Stimulated activated CD8-positive, alpha-beta memory T cell treated with anti-CD3 and anti-CD28 coated beads, Interleukin-2, amount 100 ng/mL, for 48 hours (primary cell): ENCODE measurements around the gene CERK.
A peak's percentile ranks its signal among the peaks of the same experiment; 100 is the strongest.

Experiments
- DNase-seq, 2 donors: peaks; one replicate each; pipeline ENCODE4 v3.0.0-alpha.2; 2020; ENCODE audit warnings: low read depth in 2 of 2

Gene CERK

DNA sequence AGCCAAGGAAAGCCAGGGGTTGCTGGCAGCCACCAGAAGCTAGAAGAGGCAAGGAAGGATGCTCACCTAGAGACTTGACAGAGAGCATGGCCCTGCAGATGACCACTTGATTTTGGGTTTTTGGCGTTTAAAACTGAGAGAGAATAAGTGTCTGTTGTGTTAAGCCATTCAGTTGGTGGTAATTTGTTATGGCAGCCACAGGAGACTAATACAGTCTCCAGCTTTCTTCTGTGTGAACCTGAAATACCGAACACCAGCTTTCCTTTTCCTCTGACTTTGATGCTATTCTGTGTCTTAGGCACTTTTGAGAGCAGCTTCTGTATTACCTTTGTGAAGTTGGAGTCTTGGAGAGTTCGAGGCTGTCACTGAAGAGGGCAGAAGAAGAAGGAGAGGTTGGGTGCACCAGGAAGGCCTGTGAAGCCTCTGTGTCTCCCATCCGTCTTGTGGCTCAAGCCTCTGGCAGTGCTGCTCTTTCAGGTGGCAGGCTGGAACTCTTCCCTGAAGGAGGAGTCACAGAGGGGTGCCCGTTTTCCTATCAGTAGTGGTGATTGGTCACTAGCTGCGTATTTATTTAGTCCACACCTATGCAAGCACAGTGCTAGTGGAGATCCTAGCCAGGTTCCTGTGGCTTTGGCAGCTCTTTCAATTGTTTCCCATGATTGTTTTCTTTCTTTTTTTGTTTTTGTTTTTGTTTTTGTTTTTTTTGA is 26.9 kb upstream of the CERK start:
- no peak for DNase-seq

DNA sequence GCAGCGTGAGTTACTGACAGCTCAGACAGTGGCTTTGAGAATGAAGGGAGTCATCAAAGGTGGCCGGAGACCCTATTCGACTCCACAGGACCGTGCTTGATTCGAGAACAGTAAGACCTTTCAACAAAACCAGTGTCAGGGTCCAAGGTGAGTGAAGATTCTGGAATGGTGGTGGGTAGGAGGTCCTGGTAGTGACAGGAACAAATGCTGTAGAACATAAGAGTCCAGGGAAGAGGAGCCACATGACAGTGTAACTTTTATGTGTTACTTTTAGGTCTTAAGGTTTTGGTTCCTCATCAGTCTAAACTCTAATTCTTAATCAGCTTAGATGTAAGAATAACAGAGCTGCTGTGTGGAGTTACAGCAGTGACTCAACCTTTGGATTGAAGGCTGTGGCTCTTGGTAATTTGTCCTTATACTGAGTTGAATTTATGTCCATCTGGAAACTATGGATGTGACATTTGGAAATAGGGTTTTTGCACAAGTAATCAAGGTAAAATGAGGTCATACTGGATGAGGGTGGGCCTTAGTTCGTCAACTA is 26.2 kb upstream of the CERK start:
- DNase-seq: no peak

DNA sequence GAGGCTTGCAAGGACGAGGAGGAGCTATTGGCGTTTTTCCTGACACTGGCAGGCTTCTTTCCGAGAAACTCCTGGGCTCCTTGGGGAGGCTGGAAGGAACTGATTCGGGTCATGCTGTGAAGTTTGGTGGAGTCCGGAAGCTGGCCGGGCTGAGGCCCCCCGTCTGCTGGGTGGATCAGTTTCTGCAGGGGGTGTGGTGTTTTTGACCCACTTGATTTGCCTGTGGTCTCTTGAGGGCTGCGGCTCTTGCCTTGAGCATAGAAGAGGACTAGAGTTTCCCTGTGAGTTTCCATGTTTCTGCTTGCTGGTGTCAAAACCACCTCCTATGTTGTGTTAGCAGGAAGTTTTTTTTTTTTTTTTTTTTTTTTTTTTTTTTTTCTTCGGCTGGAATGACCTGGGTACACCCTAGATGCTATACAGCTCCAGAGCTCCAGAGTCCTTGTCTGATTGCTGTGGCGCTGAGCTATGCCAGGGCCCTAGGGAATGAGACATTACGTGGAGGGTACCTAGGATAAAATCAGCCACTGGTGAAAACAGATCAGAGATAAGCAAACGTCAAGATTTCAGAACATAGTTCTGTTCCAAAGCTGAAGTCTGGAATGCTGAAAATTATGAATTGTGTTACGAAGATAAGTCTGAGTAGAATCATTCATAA is 25.1 kb upstream of the CERK start:
- no peak for DNase-seq

DNA sequence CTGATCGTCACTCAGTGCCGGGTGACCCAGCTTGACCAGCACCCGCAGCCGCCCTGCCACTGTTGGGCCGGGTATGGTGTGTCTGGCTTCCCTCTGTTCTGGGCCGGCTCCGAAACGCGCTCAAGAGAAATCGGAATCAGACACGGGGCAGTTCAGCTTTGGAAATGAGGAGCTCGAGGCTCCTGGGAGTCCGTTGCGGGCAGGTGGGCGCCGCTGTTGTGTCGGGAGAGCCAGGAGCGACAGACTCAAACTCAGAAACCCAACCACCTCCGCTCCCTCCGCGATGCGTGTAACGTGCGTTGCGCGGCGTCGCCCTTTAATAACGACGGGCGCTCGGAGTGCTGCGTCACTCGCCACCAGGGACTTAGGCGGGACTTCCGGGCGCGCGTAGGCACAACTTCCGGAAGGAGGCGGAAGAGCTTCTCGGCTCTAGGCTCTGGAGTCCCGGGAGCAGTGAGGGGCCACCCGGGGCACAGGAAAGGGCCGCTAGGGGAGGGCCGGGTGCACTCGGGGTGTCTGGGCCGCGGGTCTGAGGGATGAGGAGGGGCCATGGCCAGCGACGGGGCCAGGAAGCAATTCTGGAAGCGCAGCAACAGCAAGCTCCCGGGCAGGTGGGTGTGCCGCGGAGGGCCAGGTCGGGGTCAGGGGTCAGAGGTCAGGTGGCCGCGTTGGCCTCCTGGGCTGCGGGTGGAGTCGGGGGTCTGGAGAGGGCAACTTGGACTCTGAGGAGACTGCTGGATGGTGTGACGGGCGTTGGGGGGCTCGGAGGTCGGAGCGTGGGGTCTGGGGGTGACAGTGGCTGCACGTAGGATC is 24.4 kb upstream of the CERK start, which contains the start of gene TBC1D22A:
Gene TBC1D22A, plus strand, starts transcription at position 413 of the 813 bp plus-strand sequence. Its CDS starts 137 bp downstream, at position 550.
- peak; percentile 87 to 91 for DNase-seq

DNA sequence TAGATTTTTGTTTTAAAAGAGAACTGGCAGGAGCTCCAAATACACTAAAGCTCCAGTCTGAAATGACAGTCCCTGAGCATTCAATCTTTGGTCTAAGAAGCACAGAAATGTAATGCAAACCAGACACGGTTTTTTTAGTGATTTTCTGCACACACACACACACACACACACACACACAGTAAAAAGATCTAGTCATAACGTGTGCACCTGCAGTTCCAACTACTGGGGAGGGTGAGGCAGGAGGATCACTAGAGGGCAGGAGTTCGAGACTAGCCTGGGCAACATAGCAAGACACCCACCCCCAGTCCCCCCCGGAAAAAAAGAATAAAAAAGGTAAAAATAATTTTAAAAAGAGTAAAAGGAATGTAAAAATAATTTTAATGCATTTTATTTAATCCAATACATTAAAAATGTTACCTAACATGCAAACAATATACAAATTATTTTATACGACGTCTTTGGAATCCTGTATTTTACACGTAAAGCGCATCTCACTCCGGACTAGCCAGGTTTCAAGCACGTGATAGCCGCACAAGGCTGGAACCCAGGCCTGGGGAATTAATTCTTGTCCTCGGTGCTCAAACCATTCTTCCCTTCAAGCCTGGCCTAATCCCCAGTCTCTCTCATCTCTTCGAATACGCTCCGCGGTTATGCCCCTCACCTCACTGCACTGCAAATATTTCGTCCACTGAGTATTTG is 23.6 kb upstream of the CERK start:
- DNase-seq: no peak

DNA sequence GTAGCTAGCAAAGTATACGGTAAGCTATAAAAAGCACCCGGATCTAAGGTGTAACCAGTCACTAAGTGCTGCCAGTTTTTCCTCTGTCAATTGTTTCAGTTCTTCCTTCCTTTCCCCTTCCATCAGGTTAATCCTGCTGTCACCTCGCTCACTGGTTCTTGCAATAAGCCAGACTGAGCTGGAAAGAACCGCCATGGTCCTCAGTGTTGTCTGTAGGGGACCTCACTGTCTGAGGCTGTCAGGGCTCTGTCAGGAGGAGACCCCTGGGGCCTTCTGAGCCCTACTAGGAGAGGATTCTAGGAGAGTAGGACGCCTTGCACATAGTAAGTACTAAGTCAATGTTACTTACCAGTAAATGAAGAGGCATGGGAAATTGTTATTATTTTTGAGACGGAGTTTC is 23.0 kb upstream of the CERK start:
- DNase-seq: no peak

DNA sequence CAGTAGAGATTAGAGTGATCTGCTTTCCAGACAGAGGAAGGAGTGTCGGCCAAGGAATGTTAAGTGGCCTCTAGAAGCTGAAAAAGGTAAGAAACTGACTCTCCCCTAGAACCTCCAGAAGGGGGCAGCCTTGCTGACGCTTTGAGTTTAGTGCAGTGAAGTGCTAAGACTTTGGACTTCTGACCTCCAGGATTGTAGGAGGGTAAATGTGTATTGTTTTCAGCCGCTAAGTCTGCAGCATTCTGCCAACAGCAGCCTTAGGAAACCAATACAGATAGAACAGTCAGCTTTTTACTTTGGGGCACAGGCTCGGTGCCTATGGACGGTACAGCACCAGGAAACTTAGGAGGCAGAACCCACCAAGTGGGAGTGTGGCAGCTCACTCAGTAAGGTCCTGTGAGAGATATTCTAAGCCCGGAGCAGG is 20.8 kb upstream of the CERK start:
- DNase-seq: peak in 1 of 2 donors; percentile 29

DNA sequence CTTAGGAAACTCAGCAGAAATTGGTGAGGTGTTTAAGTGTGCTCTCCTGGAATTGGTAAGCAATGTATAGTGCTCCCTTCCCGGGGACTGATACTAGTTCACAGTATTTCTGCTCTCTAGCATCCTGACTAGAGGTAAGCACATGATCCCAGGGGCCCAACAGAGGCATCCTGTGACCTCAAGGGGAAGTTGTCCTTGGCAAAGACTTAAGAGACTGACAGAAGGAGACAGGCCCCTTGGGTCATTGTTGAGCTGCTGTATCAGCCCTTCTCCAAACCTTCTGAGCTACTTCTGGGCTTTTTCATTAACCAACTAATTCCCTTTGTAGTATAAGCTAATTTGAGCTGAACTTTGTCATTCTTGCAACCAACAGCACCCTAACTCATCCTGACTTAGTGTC is 20.1 kb upstream of the CERK start:
- DNase-seq: no peak

DNA sequence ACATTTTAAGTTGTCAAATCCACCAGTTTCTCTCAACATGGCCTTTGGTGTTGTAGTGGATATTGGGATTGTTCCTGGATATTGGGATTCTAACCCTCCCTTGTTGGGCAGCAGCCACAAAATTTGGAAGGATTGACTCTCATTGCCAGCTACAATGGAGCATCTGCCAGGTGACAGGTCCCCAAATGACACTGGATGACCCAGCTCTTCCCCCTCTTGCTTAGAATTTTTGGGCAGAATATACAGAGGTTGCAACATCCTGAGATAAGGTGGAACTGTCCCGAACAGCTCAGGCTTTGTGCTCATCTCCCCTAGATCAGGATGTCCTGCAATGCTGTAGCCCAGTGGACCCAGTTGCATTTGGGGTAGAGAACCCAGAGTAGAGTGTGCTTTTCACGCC is 19.1 kb upstream of the CERK start:
- no peak for DNase-seq

DNA sequence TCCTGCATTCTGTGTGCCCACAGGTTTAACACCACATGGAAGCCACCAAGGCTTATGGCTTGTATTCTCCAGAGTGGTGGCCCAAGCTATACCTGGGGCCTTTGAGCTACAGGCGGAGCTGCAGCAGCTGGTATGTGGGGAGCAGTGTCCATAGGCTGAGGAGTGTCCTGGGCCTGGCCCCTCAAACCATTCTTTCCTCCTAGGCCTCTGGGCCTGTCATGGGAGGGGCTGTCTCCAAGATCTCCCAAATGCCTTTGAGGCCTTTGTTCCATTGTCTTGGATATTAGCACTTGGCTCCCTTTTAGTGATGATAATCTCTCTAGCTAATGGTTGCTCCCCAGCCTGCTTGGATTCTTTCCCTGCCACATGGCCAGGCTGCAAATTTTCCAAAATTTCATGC is 18.0 kb upstream of the CERK start:
- DNase-seq: no peak

DNA sequence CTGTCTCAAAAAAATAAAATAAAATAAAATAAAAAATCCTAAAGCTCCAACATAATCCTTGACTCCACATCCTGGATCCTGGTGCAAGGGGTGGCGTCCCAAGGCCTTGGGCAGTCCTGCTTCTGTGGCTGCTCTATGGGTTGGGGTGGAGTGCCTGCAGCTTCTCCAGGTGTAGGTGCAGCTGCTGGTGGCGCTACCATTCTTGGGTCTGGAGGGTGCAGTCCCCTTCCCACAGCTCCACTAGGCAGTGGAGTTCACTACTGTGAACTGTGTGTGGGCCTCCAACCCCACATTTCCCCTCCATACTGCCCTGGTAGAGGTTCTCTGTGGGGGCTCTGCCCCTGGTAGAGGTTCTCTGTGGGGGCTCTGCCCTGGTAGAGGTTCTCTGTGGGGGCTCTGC is 17.5 kb upstream of the CERK start:
- no peak for DNase-seq

DNA sequence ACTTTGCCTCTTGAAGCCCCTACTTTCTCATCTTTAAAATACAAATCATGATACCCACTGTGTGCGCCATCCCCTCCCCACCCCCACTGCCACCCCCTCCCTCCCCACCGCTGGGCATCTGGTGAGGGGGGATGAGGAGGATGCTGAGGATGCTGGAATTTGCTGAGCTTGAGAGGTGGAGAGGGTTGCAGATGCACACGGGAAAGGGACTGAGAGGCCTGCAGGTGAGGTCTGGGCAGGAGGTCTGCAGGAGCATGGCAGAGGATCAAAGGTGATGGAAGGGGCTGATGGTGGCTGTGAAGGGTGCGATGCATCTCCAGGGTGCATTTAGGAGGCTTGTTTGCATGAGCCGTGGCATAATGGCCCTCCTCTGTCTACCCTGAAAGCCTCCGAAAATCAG is 16.8 kb upstream of the CERK start:
- DNase-seq: no peak

DNA sequence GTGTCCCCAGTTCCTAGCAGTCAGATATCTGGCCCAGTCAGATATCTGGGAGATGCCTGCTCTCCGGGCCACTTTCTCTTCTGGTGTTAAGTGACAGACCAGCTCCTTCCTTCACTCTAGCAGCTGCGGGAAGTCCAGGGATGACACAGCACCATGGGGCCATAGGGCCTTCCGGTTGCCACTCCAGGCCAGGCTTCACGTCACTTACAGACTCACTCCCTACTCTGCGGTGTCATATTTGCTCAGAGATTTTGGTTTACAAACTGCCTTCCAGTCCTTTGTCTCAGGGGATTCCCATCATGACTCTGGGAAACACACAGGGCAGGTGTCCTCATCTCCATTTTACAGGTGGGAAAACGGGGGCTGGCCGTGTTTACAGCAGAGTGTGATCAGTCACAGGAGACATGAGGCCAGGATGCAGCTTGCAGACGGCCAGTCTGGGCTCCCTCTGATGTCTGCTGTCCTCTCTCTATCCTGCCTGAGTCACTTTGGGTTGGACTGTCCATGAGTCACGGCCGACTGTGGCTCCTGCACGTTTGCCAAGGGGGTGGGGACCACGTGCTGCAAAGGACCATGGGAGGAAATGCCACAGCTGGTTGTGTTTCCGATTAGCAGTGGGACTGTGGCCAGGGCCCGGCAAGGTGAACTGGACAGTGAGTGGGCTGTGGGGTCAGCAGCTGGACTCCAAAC is 16.2 kb upstream of the CERK start:
- no peak for DNase-seq

DNA sequence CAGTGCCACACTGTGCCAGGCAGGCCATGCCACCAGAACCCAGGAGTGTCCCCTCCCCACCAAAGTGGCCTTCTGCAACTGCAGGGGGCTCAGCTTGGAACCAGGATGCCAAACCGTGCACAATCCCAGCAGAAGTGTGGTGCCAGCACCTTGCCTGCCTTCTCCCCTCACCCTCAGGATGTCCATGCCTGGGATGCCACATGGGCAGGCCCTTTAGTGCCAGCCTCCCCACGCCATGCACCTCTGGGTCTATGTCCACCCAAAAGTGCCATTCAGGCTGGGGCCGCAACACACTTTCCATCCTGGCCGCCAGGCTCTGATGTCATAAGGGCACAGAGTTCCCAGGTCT is 15.7 kb upstream of the CERK start:
- DNase-seq: no peak

DNA sequence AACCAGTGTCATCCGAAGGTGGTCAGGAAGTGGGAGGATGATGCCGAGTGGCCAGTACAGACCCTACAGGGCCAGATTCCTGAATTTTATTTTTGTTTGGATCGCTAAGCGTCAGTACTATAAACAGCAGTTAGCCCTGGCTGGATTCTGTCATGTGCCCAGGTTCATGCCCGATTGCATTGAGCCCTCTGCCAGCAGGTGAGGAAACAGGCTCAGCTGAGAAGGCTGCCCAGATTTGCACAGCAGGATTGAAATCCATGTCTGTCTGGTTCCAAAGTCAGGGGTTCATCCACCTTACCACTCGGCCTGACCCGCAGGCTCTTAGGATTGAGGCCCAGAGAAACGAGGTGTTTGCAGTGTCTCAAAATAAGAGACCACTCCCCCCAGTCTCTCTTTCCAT is 15.3 kb upstream of the CERK start:
- DNase-seq: no peak

DNA sequence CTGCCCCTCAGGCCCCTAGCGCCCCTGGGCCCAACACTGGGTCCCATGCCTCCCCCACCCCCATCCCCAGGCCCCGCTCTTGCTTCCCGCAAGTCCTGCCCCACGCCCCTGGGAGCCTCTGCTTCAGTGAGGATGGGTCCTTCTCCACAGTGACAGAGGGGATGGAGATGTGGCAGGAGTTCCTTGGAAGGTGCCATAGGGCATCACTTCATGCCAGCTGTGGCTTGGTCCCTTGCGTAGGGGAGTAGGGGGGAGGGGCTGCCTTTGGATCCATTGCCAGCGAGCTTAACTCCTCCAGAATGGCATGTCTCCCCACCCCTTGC is 14.9 kb upstream of the CERK start:
- DNase-seq: no peak

DNA sequence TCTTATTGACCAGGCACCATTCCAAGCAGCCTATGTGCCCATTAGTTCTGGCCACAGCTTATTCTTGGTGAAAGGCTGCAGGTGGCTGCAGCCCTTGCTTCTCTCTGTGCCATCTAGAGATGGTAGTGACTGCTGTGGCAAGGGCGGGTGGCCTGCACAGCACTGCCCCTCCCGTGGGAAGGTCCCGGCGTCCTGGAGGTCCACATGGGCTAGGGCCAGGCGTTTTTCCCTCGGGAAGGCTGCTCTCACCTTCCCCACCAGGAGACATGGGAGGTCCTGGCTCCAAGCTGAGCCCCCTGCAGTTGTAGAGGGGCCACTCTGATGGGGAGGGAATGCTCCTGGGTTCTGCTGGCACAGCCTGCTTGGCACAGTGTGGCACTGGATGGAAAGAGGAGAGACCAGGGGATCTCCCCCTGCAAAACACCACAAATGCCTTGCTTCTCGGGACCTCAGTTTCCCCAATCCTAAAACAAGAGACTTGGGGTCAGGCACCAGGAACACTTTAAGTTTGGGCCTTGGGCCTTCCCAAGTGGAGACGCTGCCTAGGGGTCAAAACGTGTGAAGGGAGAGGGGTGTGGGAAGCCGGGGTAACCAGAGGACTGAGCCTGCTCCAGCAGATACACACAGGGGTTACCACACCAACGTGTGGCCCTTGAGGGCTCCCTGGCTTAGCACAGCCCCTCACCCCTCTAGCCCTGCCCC is 14.4 kb upstream of the CERK start:
- DNase-seq: no peak

DNA sequence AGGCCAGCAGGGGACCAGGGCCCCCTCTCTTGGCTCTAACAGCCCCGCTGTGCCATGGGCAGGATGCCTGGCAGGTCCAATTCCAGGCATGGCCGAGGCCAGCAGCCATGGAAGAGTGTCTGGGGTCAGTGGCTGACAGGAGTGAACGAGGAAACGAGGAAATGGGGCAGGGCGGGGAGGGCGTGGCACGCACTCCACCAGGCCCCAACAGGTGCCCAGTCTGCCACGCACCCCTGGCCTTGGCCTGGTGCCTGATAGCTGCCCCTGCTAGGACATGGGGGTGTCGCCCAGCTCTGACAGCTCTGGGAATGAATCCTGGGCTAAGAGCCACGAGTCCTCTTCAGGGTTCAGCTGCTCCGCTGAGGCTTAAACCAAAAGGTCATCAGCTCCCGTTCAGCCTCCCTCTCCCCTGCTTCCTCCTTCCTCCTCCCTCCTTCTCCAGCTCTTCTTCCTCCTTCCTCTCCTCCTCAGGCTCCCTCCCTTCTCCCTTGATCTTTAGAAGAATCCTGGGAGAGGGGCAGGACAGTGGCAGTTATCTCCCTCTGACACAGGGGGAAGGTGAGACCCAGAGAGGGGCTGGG is 12.9 kb upstream of the CERK start:
- DNase-seq: no peak

DNA sequence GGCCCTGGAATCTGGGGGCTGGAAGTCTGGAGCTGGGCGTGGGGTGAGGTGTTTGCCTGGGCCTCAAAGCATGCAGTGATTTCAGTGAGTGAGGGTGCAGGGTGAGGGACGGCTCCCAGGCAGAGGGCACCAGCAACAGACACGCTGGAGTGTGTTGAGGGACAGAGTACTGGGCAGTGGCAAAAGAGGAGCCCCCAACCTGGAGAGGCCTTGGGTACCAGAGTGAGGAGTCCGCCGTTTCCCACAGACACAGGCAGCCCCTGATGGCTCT is 12.4 kb upstream of the CERK start:
- DNase-seq: no peak

DNA sequence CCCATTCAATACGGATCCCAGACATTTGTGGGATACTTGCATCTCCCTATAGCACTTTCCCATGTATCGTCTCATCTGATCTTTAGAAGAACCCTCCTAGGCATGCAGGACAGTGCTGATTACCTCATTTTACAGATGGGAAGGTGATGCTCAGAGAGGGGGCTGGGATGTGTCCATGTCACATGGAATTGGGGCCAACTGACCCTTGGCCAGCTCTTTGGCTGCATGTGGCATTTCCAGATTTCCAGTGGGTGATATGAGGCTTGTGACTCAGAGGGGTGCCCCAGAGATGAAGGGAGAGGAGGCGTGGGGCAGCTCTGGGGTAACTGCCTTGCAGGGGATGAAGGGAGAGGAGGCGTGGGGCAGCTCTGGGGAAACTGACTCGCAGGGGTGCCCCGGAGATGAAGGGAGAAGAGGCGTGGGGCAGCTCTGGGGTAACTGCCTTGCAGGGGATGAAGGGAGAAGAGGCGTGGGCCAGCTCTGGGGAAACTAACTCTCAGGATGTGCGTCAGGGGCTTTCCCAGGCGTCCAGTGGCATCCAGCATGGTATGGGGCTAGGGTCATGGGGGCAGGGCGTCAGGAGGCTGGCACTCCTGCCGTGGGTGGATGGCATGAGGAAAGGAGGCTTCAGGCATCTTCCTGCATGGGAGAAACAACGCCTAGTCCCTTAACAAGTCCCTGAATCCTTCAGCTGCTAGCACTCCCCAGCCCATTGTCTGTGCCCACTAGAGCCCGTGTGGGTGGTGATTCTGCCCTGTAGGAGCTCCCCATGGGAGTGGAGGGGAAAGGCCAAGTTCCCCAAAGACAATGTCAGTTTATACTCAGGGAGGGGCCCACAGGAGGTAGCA is 11.9 kb upstream of the CERK start:
- DNase-seq: no peak
